IPS-15b (cell line): Measurements from ENCODE around the gene GMFB.

Experiments
- H3K27me3 ChIP-seq: one replicate; pipeline ENCODE4 v1.6.1; 2013; ENCODE audit warnings: low read length; ENCODE audit not compliant: control insufficient read depth, insufficient read depth
- H3K36me3 ChIP-seq: one replicate; pipeline ENCODE4 v1.6.1; 2013; ENCODE audit warnings: low read length; ENCODE audit not compliant: control insufficient read depth, insufficient read depth
- H3K4me1 ChIP-seq: one replicate; pipeline ENCODE4 v1.6.1; 2013; ENCODE audit warnings: mild to moderate bottlenecking, low read length; ENCODE audit not compliant: control insufficient read depth, insufficient read depth
- H3K4me3 ChIP-seq: one replicate; pipeline ENCODE4 v1.5.1; 2013; ENCODE audit warnings: low read depth, low read length
- H3K9ac ChIP-seq: one replicate; pipeline ENCODE4 v1.6.1; 2013; ENCODE audit warnings: low read depth, mild to moderate bottlenecking, low read length
- H3K9me3 ChIP-seq: one replicate; pipeline ENCODE4 v1.6.1; 2013; ENCODE audit warnings: mild to moderate bottlenecking, low read length; ENCODE audit not compliant: control insufficient read depth, insufficient read depth

Gene GMFB

DNA sequence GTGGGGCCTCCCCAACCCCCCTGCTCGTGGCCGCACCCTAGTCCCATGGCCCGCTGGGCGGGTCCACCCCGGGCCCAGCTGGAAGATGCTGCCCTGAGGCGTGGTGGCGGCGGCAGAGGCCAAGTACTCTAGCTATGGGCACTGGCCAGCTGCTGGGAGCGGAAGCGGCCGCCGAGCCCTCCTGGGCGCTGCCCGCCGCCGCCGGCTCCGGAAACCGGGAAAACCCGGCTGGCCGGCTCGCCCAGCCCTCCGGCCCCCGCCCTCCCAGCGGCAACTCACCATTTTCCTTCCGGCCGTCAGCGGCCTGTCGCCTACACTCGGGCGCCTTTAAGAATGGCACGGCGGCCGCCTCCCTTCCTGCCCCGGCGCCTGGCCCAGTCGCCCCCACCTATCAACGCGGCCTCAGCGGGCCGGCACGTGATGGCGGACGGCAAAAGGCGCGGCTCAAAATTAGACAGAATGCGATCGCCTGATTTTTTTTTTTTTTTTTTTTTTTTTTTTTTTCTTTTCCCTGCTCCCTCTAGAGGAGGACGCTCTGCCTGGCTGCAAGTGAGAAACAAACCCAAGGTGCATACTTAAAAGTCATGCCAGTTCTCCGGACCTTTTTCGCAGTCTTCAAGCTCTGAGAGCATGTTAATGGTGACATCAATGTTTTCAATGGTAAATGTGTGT lies at the start of gene GMFB:
GMFB (minus strand) TSS at position 335 of the 672 bp plus-strand sequence; CDS start at position 282, 53 bp downstream.
- peak within 1 kb of the TSS; percentile 67 for H3K9ac ChIP-seq
- no peaks in the 10 kb centered on the region for H3K9me3 ChIP-seq
- no peaks in the 10 kb centered on the region for H3K36me3 ChIP-seq
- H3K4me1 ChIP-seq = peaks cover 10% of the 10 kb centered on the region
- peak within 1 kb of the TSS; percentile 71 for H3K4me3 ChIP-seq
- H3K27me3 ChIP-seq = no peaks in the 10 kb centered on the region

DNA sequence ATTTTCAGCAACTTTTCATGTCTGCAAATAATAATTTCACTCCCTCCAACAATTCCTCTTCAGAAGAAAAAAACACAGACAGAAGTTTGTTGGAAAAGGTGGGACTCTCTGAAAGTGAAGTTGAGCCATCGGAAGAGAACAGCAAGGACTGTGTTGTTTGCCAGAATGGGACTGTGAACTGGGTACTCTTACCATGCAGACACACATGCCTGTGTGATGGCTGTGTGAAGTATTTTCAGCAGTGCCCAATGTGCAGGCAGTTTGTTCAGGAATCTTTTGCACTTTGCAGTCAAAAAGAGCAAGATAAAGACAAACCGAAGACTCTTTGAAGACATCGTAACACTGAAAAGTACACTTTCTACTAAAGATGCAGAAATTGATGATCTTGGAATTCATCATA lies 49.3 kb upstream of the GMFB start:
- no peaks in the 10 kb centered on the region for H3K4me1 ChIP-seq
- no peaks in the 10 kb centered on the region for H3K9me3 ChIP-seq
- no peaks in the 10 kb centered on the region for H3K36me3 ChIP-seq
- no peak overlapping the region for H3K4me3 ChIP-seq
- H3K9ac ChIP-seq = no peak overlapping the region
- H3K27me3 ChIP-seq = no peaks in the 10 kb centered on the region

DNA sequence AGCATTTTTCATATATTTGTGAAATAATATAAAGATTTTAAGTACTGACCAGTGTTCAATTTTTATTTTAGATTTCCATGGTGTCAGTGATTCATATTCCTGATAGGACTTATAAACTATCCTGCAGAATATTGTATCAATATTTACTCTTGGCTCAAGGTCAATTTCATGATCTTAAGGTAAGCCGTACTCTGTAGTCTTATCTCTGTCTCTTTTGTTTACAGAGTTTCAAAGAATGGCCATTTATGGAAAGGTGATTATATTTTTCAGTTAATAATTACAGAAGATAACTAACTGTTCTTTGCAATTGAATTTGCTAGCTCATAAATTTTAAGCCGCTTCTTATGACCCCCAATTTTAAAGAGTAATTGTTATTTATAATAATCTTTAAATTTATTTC lies 48.9 kb upstream of the GMFB start:
- Histone ChIP-seq H3K9me3 (no peaks in the 10 kb centered on the region), H3K36me3 (no peaks in the 10 kb centered on the region), H3K4me1 (peaks cover 2% of the 10 kb centered on the region), H3K27me3 (no peaks in the 10 kb centered on the region), H3K4me3 (no peak overlapping the region), H3K9ac (no peak overlapping the region)

DNA sequence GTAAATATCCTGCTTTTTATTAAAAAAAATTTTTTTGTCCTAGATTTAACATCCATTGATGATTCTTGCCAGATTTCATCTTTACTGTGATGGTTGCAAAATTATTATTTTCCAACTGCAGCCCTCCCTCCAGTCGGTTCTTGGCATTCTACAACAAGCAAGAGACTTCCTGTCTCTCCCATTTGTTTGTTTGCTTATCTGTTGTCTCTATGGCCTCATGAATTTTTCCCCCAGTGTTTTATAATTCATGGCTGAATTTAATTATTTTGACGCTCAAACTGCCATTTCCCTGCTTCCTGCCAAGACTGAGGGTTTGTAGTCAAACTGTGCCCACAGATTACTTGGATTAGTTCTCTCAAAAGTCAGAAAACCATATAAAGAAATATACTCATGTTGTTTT lies 46.9 kb upstream of the GMFB start:
- Histone ChIP-seq H3K9me3 (no peaks in the 10 kb centered on the region), H3K27me3 (no peaks in the 10 kb centered on the region), H3K4me3 (no peak overlapping the region), H3K9ac (no peak overlapping the region), H3K4me1 (peaks cover 2% of the 10 kb centered on the region), H3K36me3 (no peaks in the 10 kb centered on the region)

DNA sequence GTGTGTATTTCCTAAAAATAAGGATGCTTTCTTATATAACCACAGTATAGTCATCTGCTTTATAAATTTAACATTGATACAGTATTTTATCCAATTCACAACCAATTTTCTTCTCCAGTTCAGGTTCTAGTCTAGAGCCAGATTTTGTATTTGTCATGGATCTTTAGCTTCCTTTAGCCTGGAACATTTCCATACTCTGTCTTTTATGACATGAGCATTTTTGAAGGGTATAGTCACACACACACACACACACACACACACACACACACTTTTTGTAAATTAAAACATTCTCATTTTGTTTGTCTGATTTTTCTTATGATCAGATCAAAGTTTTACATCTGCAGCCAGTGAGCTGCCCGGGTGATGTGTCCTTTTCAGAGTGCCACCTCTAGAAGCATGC lies 46.3 kb upstream of the GMFB start:
- Histone ChIP-seq H3K9ac (no peak overlapping the region), H3K36me3 (no peaks in the 10 kb centered on the region)

DNA sequence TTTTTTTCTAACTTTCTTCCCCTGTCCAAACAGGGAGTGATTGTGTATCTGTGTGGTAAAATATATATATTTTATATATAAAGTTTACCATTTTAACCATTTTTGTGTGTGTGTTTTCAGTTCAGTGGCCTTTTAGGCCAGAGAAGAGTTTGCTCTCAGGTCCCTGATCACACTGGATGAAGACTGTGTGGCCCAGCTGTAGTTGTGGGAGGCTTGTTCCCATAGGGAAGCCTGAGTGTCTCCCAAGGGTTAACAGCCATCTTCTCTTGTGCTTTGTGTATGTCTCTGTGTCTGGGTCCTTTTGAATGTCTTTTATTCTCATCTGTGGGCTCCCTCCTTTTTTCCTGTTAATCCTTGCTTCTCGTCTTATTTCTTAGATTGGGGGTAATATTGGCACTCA lies 44.3 kb upstream of the GMFB start:
- no peaks in the 10 kb centered on the region for H3K27me3 ChIP-seq
- H3K4me1 ChIP-seq = peaks cover 2% of the 10 kb centered on the region
- no peak overlapping the region for H3K9ac ChIP-seq
- no peaks in the 10 kb centered on the region for H3K36me3 ChIP-seq
- no peak overlapping the region for H3K4me3 ChIP-seq
- H3K9me3 ChIP-seq = no peaks in the 10 kb centered on the region

More for the DNA sequence above, 46.3 kb upstream of the GMFB start:
- peaks cover 2% of the 10 kb centered on the region for H3K4me1 ChIP-seq
- no peak overlapping the region for H3K4me3 ChIP-seq
- H3K27me3 ChIP-seq = no peaks in the 10 kb centered on the region
- H3K9me3 ChIP-seq = no peaks in the 10 kb centered on the region

DNA sequence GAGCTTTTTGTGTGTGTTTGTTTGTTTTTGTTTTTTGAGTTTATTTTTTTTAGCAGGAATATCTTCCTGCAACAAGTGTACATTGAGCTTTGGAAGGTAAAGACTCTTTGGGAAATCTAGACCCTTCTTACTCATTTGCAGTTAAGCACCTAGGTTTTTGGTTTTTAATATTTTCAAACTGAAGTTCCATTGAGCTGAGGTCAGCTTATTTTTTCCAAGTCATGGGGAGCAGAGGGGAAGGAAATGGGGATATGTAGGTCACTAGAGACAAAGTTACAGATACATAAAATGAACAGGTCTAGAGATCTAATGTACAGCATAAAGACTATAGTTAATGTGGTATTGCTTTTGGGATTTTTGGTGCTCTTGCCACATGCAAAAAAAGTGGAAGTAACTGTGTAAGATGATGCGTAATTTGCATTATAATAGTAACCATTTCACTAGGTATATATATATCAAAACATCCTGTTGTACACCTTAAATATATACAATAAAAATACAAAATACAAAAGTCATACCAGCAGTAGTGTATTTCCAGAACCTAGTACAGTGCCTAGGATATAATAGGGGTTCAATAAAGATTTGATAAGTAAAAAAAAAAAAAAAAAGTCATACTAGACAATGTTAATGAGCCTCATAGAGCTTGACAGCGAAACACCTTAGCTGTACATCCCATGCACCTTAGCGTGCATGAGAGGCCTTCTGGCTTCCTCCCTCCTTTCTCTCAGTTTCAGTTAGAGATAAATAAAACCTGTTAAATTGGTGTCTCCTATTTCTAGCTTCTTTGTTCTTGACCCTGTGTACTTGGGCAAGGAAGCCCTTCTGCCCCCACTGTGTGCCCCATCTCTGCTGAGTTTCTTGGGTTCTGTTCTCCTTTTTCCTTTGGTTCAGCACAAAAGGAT lies 43.6 kb upstream of the GMFB start:
- H3K9ac ChIP-seq = no peak overlapping the region
- H3K4me1 ChIP-seq = peaks cover 2% of the 10 kb centered on the region
- H3K36me3 ChIP-seq = no peaks in the 10 kb centered on the region
- H3K4me3 ChIP-seq = no peak overlapping the region
- no peaks in the 10 kb centered on the region for H3K9me3 ChIP-seq
- H3K27me3 ChIP-seq = no peaks in the 10 kb centered on the region

DNA sequence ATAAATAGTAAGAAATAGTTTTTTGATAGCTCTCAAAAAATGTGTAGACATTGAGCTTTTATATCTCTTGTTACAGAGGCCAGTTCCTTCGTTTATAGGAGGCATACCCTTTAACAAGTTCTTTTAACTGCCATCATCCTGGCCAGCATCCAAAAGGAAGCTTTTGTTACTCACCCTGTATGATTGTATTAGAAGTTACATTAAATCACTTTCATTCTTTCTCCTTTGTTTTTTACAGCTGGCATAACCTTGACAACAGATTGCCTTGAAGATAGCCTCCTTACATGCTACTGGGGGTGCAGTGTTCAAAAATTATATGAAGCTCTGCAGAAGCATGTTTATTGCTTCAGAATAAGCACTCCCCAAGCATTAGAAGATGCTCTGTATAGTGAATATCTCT lies 41.0 kb upstream of the GMFB start:
- Histone ChIP-seq H3K36me3 (no peaks in the 10 kb centered on the region), H3K9me3 (no peaks in the 10 kb centered on the region), H3K9ac (no peak overlapping the region), H3K4me3 (no peak overlapping the region), H3K4me1 (peaks cover 2% of the 10 kb centered on the region), H3K27me3 (no peaks in the 10 kb centered on the region)

DNA sequence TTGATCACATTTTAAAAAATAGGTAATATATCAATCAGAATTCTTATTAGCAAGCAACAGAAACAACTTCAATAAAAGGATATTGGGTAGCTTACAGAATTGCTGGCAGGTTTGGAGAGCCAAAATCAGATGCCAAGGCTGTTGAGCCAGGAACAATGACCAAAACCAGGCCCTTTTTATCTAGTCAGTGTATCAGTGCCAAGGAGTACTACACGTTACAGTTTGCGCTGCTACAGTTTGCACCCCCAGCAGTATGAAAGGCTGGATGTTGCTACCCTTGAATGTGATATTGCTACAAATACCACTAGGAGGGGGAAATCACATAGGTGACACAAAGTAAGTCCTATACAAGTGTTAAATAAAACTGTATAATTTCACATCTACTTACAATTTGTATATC lies 40.2 kb upstream of the GMFB start:
- H3K4me3 ChIP-seq = no peak overlapping the region
- no peak overlapping the region for H3K9ac ChIP-seq
- H3K4me1 ChIP-seq = peaks cover 2% of the 10 kb centered on the region
- H3K9me3 ChIP-seq = no peaks in the 10 kb centered on the region
- no peaks in the 10 kb centered on the region for H3K36me3 ChIP-seq
- H3K27me3 ChIP-seq = no peaks in the 10 kb centered on the region

DNA sequence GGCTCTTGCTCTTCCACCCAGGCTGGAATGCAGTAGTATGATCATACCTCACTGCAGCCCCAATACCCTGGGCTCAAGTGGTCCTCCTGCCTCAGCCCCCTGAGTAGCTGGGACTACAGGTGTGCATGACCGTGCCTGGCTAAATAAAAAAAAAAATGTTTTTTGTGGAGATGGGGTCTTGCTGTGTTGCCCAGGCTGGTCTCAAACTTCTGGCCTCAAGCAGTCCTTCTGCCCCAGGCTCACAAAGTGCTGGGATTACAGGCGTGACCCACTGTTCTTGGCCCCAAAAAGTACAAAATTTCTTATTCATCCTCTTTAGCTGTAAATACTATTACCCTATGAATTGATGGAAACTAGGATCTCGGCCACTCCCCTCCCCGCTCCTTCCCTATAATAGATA lies 35.6 kb upstream of the GMFB start:
- H3K27me3 ChIP-seq = no peaks in the 10 kb centered on the region
- no peaks in the 10 kb centered on the region for H3K9me3 ChIP-seq
- H3K9ac ChIP-seq = no peak overlapping the region
- no peak overlapping the region for H3K4me3 ChIP-seq
- no peaks in the 10 kb centered on the region for H3K4me1 ChIP-seq
- H3K36me3 ChIP-seq = no peaks in the 10 kb centered on the region

DNA sequence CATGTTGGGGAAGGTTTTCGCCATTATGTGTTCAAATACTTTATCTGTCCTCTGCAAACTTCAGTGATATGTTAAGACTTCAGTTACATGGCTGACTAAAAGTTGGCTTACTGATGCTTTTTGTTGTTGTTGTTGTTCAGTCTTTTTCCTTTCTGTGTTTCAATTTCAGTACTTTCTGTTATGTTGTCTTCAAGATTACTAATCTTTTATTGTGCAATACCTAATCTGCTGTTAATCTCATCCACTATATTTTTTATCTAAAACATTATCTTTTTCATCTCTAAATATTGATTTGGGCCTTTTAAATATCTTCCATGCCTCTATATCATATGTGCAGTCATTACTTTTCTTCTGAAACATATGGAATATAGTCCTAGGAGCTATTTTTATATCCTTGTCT lies 27.9 kb upstream of the GMFB start:
- Histone ChIP-seq H3K36me3 (no peaks in the 10 kb centered on the region), H3K4me3 (no peak overlapping the region), H3K9ac (no peak overlapping the region), H3K9me3 (no peaks in the 10 kb centered on the region), H3K27me3 (no peaks in the 10 kb centered on the region), H3K4me1 (no peaks in the 10 kb centered on the region)

DNA sequence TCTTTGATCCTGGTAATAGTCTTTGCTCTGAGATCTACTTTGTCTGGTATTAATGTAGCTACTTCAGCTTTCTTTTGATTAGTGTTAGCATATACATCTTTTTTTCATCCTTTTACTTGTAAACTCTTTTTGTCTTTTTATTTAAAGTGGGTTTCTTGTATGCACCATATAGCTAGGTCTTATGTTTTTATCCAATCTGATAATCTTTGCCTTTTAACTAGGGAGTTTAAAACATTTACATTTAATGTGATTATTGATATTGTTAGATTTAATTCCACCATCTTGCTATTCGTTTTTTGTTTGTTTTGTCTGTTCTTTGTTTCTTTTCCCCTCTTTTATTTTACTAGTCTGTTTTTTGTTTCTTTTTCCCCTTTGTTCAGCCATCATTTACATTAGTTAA lies 26.9 kb upstream of the GMFB start:
- H3K4me3 ChIP-seq = no peak overlapping the region
- H3K4me1 ChIP-seq = peaks cover 4% of the 10 kb centered on the region
- no peaks in the 10 kb centered on the region for H3K27me3 ChIP-seq
- H3K9me3 ChIP-seq = no peaks in the 10 kb centered on the region
- no peaks in the 10 kb centered on the region for H3K36me3 ChIP-seq
- no peak overlapping the region for H3K9ac ChIP-seq
